NCI-H1417 (cell line): ENCODE measurements around the gene INO80.
A peak's percentile ranks its signal among the peaks of the same experiment; 100 is the strongest.
"Not testable (repeated sequence)": the region's sequence is repeated elsewhere in the genome, so short reads cannot be mapped to it uniquely, and the experiment has no call there.

Experiments used
- DNase-seq, 3 experiments: peaks; one replicate each; lab custom pipeline; 2025; lab: John Stamatoyannopoulos, UW

Gene INO80

DNA sequence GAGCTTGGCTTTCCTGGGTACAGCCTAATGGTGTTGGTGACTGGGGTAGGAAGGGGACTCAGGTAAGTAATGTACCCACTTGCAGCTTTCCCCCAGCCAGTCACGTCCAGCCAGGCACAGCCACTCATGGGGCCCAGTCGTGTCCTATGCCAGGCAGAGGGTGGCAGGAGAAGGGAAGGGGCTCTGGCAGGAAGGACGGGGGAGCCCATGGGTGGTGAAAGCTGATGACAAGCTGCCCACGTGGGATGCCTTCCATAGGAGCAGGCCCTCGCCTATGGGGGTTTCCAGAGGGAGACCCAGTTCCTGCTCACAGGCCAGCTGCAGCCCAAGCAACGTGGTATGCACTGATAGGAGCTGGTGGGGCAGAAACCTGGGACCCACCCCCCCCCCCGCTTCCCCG is 152.1 kb downstream of the INO80 start:
- no peak for DNase-seq

DNA sequence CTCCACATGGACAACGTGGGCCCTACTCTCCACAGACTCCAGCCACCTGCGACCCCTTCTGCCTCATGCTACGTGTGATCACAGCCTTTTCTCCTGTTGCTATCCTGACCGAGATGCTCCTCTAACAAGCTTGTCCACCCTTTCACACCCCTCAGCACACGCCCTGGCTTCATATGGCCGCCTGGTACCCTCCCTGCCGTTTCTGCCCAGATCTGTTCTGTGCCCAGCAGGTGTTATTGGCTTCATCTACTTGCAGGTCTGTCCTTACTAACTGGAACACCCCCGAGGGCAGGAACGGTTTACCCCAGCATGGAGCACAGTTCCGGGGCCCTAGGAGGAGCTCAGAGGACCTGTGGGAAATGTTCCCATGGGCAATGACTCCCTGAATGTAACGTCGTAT is 152.9 kb downstream of the INO80 start:
- no peak for DNase-seq

DNA sequence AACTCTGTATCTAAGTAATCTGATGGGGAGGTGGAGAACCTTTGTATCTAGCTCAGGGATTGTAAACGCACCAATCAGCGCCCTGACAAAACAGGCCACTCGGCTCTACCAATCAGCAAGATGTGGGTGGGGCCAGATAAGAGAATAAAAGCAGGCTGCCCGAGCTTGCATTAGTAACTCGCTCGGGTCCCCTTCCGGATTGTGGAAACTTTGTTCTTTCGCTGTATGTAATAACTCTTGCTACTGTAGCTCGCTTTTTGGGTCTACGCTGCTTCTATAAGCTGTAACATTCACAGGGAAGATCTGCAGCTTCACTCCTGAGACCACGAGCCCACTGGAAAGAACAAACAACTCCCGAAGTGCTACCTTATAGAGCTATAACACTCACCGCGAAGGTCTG is 153.8 kb downstream of the INO80 start:
- DNase-seq: not testable (repeated sequence)

DNA sequence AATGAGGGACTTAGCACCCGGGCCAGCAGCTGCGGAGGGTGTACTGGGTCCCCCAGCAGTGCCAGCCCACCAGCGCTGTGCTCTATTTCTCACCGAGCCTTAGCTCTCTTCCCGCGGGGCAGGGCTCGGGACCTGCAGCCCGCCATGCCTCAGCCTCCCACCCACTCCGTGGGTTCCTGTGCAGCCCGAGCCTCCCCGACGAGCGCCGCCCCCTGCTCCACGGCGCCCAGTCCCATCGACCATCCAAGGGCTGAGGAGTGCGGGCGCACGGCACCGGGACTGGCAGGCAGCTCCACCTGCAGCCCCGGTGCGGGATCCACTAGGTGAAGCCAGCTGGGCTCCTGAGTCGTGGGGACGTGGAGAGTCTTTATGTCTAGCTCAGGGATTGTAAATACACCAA is 154.3 kb downstream of the INO80 start:
- not testable (repeated sequence) for DNase-seq

DNA sequence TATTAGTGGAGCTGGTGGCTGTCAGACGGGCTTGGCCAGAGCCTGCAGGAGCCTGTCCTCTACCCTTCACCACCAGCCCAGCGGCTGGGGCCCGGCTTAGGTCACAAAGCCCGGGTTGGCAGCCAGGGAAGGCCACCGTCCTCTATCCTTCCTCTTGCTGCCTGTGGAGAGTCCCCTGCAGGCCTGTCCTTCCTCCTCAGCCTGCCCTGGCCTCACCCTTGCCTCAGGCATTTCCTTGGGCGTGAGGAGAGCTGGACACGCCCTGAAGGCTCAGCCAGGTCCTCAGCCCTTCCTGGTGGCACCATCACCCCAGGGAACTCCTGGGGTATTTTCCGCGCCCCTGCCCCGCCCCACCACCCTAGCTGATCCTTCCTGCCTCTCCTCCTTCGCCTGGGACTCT is 155.2 kb downstream of the INO80 start:
- no peak for DNase-seq

DNA sequence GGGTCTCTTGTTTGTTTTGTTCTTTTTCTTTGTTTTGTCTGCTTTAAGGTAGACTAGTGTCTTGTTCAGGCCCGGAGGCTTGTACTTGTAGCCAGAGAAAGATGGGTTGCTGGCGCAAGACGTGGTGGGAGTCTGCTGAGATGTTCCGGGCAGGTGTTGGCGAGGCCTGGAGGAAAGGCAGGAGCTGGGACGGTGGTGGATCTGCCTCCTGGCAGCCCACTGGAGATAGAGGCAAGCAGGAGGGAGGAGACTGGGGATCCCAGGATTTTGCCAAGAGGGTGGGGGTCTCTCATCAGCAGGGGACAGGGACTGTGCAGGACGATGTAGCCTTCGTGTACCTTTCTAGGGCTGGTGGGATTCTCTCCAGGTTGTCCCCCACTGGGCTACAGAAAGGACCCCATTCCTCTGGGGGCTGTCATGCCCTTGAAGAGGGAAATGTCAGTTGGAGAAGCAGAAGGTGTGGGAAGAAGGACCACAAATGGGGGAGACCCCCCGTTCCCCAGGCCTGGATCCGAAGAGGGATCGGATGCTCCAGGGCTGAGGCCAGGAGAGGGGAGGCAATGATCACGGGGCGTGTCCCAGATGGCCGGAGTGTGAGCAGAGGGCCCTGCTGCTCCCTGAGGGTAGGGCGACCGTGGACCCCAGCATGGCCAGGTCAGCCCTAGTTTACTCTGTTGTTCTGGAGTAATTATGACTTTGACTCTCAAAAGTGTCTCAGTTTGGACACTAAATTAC is 155.8 kb downstream of the INO80 start:
- DNase-seq: no peak

DNA sequence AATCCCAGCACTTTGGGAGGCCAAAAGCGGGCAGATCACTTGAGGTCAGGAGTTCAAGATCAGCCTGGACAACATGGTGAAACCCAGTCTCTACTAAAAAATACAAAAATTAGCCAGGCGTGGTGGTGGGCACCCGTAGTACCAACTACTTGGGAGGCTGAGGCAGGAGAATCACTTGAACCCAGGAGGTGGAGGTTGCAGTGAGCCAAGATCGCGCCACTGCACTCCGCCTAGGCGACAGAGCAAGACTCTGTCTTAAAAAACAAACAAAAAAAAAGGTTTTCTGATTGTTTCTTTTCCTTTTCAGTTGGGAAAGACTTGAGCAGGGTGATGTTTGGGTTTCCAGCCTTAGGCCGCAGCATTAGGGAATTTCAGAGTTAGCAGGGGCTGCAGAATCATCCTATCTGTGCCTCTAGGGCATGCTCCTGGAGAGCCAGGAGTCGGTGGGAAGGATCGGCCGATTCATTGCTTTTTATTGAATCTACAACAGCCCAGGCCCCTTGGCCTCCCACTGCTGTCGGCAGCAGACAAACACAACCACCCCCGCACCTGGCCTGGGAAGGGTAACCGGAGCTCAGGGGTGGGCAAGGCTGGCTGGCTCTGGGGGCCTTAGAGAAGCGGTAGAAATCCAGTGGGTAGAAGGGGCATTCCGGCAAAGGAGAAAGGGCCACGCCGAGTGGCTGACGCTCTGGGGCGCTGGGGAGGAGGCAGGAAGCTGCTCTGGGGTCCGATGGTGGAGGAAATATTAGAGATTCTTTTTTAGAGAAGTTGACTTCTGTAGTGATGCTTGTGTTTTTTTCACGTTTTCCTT is 156.5 kb downstream of the INO80 start:
- no peak for DNase-seq

DNA sequence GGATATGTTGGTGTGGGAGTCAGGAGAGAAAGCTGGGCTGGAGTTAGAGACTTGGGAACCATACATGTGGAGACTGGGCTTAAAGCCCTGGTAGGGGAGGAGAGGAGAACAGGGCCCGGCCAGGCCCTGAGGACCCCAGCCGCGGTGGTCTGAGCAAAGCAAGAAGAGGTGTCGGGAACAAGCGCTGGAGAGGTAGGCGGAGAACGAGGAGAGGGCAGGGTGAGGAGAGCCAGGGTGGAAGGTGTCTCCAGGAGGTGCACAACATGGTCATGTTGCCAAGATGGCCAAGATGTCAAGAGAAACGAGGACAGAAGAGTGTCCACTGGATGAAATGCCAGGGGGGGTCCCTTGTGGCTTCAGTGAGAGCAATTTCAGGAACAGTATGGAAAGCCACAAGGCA is 157.4 kb downstream of the INO80 start:
- no peak for DNase-seq

DNA sequence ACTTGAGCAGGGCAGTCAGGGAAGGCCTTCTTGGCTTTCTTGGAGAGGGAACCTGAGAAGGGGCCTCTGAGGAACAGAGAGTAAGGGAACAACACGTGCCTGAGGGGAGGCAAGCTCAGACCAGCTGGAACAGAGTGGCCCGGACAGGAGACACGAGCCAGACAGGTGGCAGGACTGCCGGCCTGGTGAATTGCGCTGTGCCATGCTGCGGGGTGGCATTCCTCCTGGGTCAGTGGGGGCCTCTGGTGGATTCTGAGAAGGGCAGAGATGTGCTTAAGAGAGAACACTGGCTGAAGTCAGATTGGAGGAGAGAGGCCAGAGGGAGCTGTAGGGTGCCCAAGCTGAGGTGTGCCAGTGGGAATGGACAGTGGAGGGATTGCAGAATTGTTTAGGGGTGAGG is 157.9 kb downstream of the INO80 start:
- no peak for DNase-seq

DNA sequence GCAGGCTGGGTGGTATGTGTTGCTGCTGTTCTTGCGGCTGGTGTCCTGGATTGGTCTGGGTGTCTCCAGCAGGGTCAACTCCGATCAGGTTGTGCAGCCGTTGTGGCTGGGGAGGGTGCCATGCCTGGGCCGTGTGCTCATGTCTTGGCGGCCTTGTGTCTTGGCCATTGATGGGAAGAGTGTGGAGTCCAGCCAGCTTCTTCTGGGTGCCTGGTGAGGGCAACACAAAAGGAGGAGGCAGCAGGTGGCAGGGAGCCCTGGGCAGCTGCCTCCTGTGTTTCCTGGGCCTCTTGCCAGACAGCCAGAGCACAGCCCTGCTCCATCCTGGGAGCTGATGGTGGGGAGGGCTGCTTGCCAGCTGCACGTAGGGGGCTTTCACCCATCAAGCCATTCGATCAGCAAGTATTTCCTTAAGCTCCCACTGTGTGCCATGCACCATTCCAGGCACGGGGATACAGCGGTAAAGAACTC is 158.5 kb downstream of the INO80 start:
- DNase-seq: no peak

DNA sequence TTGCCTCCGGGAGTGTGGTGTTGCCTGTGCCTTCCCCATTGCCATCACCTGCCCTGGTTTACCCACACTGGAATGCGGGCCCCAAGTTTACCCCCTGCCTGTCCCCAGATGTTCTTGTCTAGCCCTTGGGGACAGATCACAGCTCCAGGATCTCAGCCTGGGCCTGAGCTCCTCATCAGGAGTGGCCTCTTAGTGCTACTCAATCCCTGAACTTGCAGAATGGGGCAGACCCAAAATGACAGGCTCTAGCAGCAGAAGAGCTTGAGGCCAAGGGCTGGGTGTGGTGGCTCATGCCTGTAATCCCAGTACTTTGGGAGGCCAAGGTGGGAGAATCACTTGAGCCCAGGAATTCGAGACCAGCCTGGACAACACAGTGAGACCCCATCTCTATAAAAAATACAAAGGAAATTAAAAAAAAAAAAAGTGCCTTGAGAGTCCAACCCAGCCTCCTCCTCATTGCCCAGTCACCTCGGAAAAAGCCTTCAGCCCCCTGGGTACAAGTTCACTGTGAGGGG is 159.0 kb downstream of the INO80 start:
- no peak for DNase-seq

DNA sequence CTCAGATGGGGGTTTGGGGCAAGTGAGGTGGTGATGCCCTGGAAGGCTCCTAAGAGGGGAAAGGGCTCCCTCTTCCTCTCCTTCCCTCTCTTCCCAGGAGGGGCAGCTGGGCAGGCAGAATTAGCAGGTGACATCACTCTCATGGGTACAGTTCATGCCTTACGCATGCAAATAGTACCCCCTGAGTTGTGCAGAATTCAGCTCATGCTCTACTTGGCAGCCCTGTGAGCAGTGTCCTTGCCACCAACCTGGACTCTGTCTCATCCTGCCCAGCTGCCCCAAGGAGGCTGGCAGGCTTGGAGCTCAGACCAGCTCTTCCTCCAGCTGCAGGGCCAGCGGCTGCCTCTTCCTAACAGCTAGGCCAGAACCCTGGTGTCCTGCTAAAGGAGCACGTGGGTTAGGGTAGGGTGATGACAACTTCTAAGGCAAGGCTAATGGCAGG is 159.5 kb downstream of the INO80 start:
- no peak for DNase-seq

DNA sequence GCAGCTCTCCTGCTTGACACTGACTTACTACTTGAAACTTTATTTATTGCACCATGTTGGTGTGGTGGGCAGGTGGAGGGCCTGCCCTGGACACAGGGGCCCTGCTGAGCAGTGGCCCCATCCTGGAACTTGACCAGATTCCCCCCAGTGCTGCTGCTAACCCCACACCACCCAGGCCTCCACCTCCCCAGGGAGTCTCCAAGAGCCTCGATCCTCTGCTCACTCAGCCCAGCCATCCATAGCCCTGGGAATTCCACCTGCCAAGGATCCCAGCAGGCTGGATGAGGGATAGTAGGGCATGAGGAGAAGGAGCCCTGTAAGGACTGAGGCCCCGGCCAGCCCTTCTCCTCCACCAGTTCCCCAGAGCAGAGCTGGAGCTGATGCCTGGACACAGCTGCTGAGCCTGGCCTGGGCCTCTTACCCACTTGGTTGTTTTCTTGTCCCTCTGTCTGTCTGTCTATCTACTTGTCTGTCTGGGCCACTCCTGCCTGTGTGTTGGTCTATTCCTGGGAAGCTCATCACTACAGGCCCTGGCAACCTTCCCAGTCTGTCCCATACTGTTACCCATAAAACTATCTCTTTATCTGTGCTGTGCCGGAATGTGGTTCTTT is 160.0 kb downstream of the INO80 start:
- DNase-seq: no peak

DNA sequence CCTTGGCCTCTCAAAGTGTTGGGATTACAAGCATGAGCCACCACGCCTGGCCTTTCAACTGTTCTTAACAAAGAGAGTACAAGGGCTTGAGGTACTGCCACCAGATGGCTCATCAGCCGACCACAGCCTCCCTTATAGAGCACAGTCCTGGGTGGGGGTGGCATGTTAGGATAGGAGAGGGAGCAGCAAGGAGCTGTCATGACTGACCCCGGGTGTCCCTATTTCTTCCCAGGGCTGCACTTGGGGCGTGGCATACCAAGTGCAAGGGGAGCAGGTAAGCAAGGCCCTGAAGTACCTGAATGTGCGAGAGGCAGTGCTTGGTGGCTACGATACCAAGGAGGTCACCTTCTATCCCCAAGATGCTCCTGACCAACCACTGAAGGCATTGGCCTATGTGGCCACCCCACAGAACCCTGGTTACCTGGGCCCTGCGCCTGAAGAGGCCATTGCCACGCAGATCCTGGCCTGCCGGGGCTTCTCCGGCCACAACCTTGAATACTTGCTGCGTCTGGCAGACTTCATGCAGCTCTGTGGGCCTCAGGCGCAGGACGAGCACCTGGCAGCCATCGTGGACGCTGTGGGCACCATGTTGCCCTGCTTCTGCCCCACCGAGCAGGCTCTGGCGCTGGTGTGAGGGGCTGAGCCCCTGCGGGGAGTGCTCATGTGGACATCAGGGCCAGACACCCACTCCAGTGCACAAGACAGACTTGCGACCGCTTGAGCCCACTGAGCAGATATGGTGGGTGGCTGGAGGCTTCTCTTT is 160.8 kb downstream of the INO80 start:
- DNase-seq: no peak

DNA sequence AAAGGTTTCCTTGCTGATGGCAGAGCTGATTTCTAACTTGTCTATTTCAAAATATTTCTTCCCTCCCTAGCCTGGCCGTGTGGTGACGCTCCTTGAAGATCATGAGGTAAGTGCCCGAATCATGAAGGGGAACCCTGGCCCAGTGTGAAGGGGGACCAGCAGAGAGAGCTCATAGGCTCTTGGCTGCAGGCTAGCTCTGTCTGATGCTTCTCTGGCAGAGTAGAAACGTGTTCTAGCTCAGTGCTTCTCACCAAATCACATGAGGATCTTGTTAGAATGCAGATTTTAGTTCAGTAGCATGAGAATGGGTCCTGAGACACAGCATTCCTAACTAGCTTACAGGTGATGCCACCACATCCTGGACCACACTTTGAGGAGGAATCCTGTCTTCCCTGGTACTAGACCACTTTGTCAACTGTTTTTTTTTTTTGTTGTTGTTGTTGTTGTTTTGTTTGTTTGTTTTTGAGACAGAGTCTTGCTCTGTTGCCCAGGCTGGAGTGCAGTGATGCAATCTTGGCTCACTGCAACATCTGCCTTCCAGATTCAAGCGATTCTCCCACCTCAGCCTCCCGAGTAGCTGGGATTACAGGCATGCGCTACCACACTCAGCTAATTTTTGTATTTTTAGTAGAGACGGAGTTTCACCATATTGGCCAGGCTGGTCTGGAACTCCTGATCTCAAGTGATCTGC is 161.8 kb downstream of the INO80 start:
- not testable (repeated sequence) for DNase-seq

DNA sequence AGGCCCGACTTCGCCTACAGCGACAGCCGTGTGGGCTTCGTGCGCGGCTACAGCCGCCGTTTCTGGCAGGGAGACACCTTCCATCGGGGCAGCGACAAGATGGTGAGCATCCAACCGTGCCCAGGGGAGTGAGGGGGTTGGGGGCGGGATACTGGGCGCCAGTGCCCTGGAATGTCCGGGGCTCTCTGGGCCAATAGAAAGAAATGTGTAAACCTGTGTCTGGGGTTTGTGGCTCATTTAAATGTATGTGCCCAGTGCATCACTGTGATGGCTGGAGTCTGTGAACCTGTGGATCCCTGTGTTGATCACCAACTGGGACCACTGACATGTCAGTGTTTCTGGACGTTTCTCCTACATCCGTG is 162.4 kb downstream of the INO80 start:
- no peak for DNase-seq

DNA sequence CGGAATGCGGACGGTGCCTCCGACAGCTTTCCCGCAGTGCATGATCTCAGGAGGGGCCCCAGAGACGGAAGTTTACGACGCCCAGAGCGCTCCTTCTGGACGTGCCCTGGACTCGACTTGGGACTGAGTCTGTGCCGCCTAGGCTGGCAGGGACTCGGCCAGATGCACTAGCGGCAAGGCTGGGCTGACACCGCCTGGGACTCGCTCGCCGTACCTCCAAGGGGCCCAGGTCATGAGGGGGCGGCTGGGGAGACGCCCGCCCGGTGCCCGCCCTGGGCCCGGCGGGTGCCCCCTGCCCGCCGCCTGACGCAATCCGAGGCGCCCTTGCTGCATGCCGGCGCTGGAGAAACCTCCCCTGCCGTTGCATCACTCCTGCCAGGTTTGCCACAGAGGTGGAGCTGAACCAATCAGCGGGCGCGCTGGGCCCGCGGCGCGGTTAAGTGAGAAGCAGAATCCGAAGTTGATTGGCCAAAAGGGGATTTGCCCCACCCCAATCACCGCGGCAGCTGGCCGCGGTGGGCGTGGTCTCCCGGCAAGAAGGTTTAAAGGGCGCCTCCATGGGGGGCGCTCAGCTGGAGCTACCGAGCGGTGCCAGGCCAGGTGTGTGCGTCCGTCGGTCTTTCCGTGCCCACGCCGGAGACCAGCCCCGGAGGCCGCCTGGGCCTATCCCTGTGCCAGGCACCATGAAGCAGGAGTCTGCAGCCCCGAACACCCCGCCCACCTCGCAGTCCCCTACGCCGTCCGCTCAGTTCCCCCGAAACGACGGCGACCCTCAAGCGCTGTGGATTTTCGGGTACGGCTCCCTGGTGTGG is 163.0 kb downstream of the INO80 start, which contains the start of gene CHAC1:
CHAC1 (plus strand) TSS at position 571 of the 812 bp plus-strand sequence; CDS start at position 684, 113 bp downstream.
- peak; percentile 91 to 96 (median 91) for DNase-seq

DNA sequence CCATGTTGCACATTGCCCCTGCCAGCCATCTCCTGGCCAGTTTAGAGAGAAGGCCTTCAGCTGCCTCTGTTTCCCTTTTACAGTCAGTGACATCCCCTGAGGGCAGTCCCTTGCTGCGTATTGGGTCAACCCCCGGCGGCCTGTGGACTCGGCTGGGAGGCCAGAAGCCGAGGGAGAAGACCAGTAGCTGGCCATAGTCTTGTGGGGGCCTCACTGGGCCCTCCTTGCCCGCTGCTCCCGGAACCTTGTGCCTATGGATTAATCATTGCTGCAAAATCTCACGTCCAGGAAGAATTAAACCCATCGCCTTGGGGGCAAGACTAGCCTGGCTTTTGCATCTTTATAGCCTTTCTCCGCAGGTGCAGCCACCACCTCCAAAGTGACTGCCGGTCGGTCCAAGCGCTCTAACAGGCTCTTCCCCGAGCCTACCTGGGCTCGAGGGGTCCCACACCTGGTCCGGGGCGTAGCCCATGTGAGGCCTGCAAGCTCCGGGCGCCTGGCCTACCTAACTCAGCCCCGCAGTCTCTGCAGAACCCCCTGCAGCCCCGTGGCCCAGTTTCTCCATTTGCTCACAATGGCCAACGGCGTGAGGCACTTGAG is 163.7 kb downstream of the INO80 start:
- DNase-seq: no peak

DNA sequence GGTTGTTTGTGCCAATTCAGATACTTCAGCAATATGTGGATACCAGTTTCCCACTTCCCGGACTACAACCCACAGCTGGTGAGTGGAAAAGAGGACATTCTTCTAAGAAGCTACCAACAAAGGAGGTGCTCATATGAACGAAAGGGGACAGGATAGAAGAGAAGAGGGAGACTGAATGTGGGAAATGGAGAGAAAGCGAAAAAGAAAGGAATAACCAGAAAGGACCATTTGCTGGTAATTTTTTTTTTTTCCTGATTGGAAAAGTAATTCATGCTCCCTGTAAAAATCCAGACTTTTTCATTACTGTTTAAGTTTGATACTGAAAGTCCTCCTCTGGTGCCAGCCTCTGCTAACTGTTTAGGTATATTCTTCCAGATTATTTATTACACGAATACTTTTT is 164.3 kb downstream of the INO80 start:
- no peak for DNase-seq

DNA sequence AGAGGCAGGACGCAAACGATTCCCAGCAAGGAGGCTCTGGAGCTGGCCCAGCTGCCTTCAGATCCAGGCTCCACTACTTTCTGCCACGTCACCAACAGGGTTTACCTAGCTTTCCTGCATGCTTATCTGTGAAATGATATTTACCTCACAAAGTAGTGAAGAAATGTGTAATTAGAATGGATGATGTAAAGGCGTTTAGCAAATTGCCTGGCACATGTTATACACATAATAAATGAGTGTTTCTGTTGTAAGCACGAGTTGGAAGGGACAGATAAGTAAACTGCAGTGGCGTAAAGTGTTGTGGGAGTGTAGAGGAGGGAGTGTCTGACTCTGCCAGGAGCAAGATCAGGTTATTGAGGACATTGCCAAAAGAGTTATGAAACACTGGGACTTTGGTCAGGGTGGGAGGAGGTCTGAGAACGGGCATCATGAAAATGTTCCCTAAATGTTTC is 166.3 kb downstream of the INO80 start:
- DNase-seq: no peak
